Esophagus muscularis mucosa (tissue), 4 donors: ENCODE results near the gene MSRB2. TPM values are rescaled to one million over a fixed set of nuclear protein-coding genes. Genes with fewer than 3 reads are reported as not detected.
"Not testable (repeated sequence)": the region's sequence is repeated elsewhere in the genome, so short reads cannot be mapped to it uniquely, and the experiment has no call there.

Experiments used
- DNase-seq: peaks from one replicate; pipeline ENCODE4 v3.0.0-alpha.2; 2017; ENCODE audit errors: extremely low spot score
- H3K27ac ChIP-seq, 4 donors: fragments of 200-600 bp; sonication (generic); replicated peaks in 1 of 4; 1 replicate in 3 of 4; 2 replicates in 1 of 4; pipeline ENCODE4 v1.5.1; 2016 to 2019; ENCODE audit warnings: mild to moderate bottlenecking in 1 of 4
- H3K27me3 ChIP-seq, 4 donors: fragments of 200-600 bp; sonication (generic); one replicate each; pipeline versions ENCODE4 v1.5.1 to v1.6.0; 2016 to 2019
- H3K36me3 ChIP-seq, 4 donors: fragments of 200-600 bp; sonication (generic); one replicate each; pipeline ENCODE4 v1.5.1; 2016 to 2019
- H3K4me1 ChIP-seq, 4 donors: fragments of 200-600 bp; sonication (generic); one replicate each; pipeline ENCODE4 v1.5.1; 2016 to 2019
- H3K4me3 ChIP-seq, 4 donors: fragments of 200-600 bp; sonication (generic); 1 replicate in 2 of 4; 2 replicates in 2 of 4; pipeline ENCODE4 v1.5.1; 2016 to 2019; ENCODE audit warnings: mild to moderate bottlenecking in 4 of 4, moderate library complexity in 1 of 4
- H3K9me3 ChIP-seq, 4 donors: fragments of 200-600 bp; sonication (generic); 1 replicate in 3 of 4; 2 replicates in 1 of 4; pipeline ENCODE4 v1.5.1; 2016 to 2019
- EP300 ChIP-seq: sonication (generic); formaldehyde crosslinking; IDR thresholded peaks from one replicate; pipeline ENCODE4 v1.6.1; 2017; ENCODE audit warnings: antibody characterized with exemption
- POLR2A ChIP-seq: fragments of 450-650 bp; IDR thresholded peaks from one replicate; pipeline ENCODE4 v1.6.1; 2017; ENCODE audit warnings: antibody characterized with exemption, moderate library complexity, mild to moderate bottlenecking, low read depth
- POLR2AphosphoS5 ChIP-seq, 2 donors: sonication (generic); formaldehyde crosslinking; IDR thresholded peaks; one replicate each; pipeline ENCODE4 v1.6.1; 2017; ENCODE audit warnings: antibody characterized with exemption in 2 of 2
- WGBS: methylation state at CpG from one replicate; pipeline ENCODE4 v1.1.5; 2018; 5-methylcytosine and 5-hydroxymethylcytosine counted together
- intact Hi-C: fragments of 100-400 bp; cut with DNase I; formaldehyde crosslinking; loops from one replicate; pipeline ENCODE4 v1.15.1; 2023
- total RNA-seq, 4 donors: library from RNA; depleted of rRNA; stranded (reverse); fragments of >200 nt; gene quantifications; one replicate each; pipeline versions ENCODE4 v1.1.0 to v1.2.1, GENCODE V29; 2016
- TF ChIP-seq, protein P1 (sequence below), 3 experiments: fragments of 200-600 bp in 2 of 3; fragments of 450-650 bp in 1 of 3; sonication (generic) in 2 of 3; IDR thresholded peaks; one replicate each; pipeline ENCODE4 v1.5.1; 2017 to 2019; ENCODE audit warnings: antibody characterized with exemption in 3 of 3, mild to moderate bottlenecking in 2 of 3, moderate library complexity in 1 of 3

Gene MSRB2
- total RNA-seq, 4 donors from 2014 or later: 36.0 to 48.6 (median 40.6) TPM

DNA sequence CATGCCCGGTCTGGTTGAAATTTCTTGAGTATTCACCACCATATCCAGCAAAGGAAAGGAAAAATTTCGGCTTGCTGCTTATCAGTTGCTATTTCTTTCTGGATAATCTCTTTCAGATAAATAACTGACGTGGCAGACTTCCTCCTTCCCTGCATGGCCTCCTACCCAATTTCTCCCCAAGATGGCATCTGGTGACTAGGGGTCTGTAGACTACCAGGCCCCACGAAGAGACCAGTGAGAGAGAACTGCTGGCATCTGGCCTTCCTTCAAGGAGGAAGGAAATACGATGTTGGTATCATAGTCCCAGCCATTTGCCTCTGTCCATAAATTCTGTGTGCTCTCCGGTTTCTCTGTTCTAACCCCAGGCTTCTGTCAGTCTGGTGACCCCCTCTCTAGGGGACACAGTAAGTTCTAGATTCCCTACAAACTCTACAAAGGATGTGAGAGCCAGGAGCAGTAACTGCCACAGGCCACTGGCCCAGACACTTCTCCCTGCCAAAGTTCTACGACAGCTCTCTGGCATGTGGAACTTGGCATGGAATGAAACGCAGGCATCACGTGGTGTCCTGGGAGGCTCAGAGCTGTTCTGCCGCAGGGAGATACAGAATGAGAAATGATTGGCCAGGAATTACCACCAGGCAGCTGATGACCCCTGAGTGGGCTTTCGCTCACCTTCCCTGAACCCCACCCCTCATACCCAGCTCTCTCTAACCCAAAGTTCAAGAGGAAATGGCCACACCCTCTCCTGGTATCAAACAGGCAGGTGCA is 30.0 kb upstream of the MSRB2 start:
- DNase-seq: peak; percentile 94
- Histone ChIP-seq H3K4me3 (no peak overlapping the region), H3K9me3 (no peaks in the 10 kb centered on the region), H3K36me3 (no peaks in the 10 kb centered on the region), H3K27ac (peak overlapping the region in 3 of 4 donors; percentile 5 to 46 (median 11)), H3K27me3 (no peaks in the 10 kb centered on the region), H3K4me1 (peaks cover 12 to 34% (median 21%) of the 10 kb centered on the region in 4 donors)
- intact Hi-C loops: loop anchor here (5.0 kb wide), 1 partner anchor 1073 kb away; no protein-coding TSS in a partner anchor
- WGBS: 60% methylated on average over 7 of the region's 11 CpGs
- TF ChIP-seq POLR2A (no peak), EP300 (no peak), POLR2AphosphoS5 (IDR thresholded peaks at IDR 0.05) (peak; percentile 45 to 80)
- TF ChIP-seq, protein P1, sequence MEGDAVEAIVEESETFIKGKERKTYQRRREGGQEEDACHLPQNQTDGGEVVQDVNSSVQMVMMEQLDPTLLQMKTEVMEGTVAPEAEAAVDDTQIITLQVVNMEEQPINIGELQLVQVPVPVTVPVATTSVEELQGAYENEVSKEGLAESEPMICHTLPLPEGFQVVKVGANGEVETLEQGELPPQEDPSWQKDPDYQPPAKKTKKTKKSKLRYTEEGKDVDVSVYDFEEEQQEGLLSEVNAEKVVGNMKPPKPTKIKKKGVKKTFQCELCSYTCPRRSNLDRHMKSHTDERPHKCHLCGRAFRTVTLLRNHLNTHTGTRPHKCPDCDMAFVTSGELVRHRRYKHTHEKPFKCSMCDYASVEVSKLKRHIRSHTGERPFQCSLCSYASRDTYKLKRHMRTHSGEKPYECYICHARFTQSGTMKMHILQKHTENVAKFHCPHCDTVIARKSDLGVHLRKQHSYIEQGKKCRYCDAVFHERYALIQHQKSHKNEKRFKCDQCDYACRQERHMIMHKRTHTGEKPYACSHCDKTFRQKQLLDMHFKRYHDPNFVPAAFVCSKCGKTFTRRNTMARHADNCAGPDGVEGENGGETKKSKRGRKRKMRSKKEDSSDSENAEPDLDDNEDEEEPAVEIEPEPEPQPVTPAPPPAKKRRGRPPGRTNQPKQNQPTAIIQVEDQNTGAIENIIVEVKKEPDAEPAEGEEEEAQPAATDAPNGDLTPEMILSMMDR (IDR thresholded peaks at IDR 0.05): peak in 1 of 3 experiments; percentile 8

DNA sequence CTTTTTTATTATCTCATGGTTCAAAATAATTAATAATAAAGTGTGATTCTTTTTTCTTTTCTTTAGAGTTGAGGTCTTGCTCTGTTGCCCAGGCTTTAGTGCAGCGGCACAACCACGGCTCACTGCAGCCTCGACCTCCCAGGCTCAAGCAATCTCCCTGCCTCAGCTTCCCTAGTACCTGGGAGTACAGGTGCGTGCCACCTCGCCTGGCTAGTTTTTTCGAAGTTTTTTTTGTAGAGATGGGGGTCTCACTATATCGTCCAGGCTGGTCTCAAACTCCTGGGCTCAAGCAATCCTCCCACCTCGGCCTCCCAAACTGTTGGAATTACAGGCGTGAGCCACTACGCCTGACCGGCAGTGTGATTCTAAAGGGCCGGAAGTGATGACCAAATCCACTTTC is 28.0 kb upstream of the MSRB2 start:
- WGBS: 91% methylated on average over 12 of the region's 12 CpGs
- Histone ChIP-seq H3K27ac (no peak overlapping the region), H3K9me3 (no peaks in the 10 kb centered on the region), H3K36me3 (no peaks in the 10 kb centered on the region), H3K4me1 (peaks cover 12 to 34% (median 21%) of the 10 kb centered on the region in 4 donors), H3K4me3 (no peak overlapping the region), H3K27me3 (no peaks in the 10 kb centered on the region)
- intact Hi-C loops: loop anchor here (5.0 kb wide), 1 partner anchor 1075 kb away; no protein-coding TSS in a partner anchor
- no peak for DNase-seq
- TF ChIP-seq POLR2A: no peak
- TF ChIP-seq POLR2AphosphoS5 (IDR thresholded peaks at IDR 0.05): no peak
- TF ChIP-seq EP300: no peak
- TF ChIP-seq, protein P1 (IDR thresholded peaks at IDR 0.05): no peak

DNA sequence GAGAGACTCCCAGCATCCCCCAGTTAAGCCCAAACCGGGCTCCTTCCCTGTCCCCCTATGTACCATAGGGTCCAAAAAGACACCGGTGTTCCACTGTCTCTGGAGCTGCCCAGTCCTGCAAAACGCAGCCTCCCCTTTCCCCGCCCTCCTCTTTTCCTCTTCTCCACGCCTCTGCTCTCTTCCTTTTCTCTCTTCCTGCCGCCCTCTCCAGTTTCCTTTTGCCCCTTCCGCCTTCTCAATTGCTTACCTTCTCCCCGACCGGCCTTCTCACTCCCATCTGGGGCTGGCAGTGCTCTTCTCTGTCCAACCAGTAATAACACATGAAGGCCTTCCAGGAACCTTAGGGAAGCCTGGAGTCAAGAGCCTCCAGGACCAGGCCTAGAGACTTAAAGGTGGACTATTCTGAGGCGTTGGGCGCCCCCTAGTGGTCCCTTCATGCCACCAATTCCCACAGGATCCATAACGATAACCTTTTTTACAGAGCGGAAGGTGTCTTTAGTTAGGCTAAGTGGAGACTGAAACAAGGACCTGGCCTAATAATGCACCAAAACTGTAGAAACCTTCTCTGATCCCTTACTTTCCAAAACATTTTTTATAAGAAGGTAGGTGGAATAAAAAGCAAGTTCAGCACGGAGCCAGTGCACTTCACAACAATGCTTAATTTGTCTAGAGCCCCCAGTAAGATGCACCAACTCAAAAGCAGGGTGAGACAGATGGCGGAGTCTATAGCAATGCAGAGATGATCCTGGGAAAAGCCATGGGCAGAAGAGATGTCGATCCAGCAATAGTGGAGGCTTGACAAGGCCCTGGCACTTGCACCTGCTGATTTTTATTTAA is 27.2 kb upstream of the MSRB2 start:
- TF ChIP-seq EP300: no peak
- TF ChIP-seq POLR2A: no peak
- TF ChIP-seq, protein P1 (IDR thresholded peaks at IDR 0.05): peak; percentile 69 to 83 (median 72)
- no peak for TF ChIP-seq POLR2AphosphoS5 (IDR thresholded peaks at IDR 0.05)
- no peak overlapping the region for H3K27ac ChIP-seq

DNA sequence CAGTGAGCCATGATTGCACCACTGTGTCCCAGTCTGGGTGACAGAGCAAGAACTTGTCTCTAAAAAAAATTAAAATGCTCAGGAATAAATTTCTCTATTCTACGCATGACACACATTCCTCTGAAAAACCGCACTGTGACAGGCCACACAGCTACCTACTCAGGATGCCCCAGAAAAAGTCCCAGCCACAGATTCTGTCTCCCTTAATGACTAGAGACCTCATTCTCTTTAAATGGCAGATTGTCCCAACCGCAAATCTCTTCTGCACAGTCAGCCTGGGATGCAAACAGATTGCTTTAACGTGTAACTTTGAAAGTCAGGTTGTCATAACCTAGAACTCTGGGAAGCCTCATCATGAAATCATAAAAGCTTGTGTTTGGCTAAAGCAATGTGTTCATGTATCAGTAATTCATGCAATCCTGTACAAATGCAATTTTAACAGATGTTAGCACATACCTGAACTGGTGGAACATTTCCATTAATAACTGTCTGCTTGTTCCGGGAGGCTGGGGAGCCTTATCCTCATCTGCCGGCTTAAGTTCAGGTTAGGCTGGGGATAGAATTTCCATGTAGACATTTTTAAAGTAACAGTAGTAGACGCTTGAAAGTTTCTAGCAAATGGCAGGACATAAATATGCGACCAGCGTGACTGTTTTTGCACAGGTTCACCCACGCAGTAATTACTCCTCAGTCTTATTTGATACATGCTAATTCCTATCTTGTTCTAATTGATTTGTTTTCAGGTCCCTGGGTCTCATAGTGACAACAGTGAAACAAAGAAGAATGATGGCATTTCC is 26.2 kb upstream of the MSRB2 start:
- TF ChIP-seq POLR2AphosphoS5 (IDR thresholded peaks at IDR 0.05): peak; percentile 5 to 42
- TF ChIP-seq, protein P1 (IDR thresholded peaks at IDR 0.05): no peak
- Histone ChIP-seq H3K36me3 (no peaks in the 10 kb centered on the region), H3K4me3 (no peak overlapping the region), H3K9me3 (no peaks in the 10 kb centered on the region), H3K27ac (no peak overlapping the region), H3K4me1 (peaks cover 12 to 34% (median 19%) of the 10 kb centered on the region in 4 donors), H3K27me3 (no peaks in the 10 kb centered on the region)
- peak; percentile 42 for DNase-seq
- 57% methylated on average over 10 of the region's 10 CpGs for WGBS
- intact Hi-C loops: loop anchor here (5.0 kb wide), 1 partner anchor 1077 kb away; no protein-coding TSS in a partner anchor

More for the DNA sequence above, 27.2 kb upstream of the MSRB2 start:
- WGBS: 65% methylated on average over 16 of the region's 16 CpGs
- intact Hi-C loops: loop anchor here (5.0 kb wide), 1 partner anchor 1076 kb away; no protein-coding TSS in a partner anchor
- DNase-seq: no peak
- Histone ChIP-seq H3K9me3 (no peaks in the 10 kb centered on the region), H3K36me3 (no peaks in the 10 kb centered on the region), H3K27me3 (no peaks in the 10 kb centered on the region), H3K4me1 (peaks cover 12 to 34% (median 19%) of the 10 kb centered on the region in 4 donors), H3K4me3 (no peak overlapping the region)

DNA sequence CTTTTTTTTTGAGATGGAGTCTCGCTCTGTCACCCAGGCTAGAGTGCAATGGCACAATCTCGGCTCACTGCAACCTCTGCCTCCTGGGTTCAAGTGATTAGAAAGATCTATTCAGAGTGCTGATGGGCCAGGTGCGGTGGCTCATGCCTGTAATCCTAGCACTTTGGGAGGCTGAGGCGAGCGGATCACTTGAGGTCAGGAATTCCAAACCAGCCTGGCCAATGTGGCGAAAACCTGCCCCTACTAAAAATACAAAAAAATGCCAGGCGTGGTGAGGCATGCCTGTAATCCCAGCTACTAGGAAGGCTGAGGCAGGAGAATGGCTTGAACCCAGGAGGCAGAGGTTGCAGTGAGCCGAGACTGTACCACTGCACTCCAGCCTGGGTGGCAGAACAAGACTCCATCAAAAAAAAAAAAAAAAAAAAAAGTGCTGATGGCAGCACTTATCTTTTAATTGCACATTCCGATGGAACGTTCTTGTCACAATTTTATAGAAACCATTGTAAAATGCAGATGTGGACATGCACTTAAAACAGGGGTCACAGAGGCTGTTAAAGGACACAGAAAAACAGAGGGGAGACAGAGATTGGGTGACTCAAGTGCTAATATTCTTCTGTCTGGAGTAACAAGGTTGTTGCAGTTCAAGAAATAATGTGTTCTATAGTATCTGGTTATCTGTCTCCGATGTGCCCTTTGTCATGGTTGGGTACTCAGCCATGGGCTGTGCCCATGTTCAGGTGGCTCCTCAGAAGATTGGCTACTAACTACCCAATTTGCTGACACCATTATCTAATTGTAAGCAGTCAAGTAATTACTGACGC is 25.1 kb upstream of the MSRB2 start:
- H3K27ac ChIP-seq, H3K9me3 ChIP-seq, DNase-seq, H3K4me3 ChIP-seq, H3K27me3 ChIP-seq, H3K36me3 ChIP-seq, intact Hi-C loops: not testable (repeated sequence)
- 95% methylated on average over 12 of the region's 12 CpGs for WGBS
- peaks cover 8 to 27% (median 12%) of the 10 kb centered on the region in 4 donors for H3K4me1 ChIP-seq
